GM20000 (cell line): ENCODE results near the gene ARHGAP27.

Source experiments
- DNase-seq: peaks from one replicate; pipeline ENCODE4 v3.0.0; 2012; ENCODE audit warnings: low spot score
- CTCF ChIP-seq: IDR thresholded peaks from 2 replicates; pipeline ENCODE4 v1.5.1; 2012; ENCODE audit warnings: mild to moderate bottlenecking, control low read depth; ENCODE audit errors: extremely low read depth, missing control alignments

ARHGAP27 gene

GRCh38 chr17:45385331-45385997 is 47.2 kb downstream of the ARHGAP27 start:
- peak; percentile 88 for DNase-seq
- peak; percentile 82 for TF ChIP-seq CTCF

- TF ChIP-seq CTCF, result no peak
- DNase-seq, result no peak
These were observed 47.8 kb downstream of the ARHGAP27 start for GRCh38 chr17:45384789-45385262.

GRCh38 chr17:45384047-45384788 is 48.5 kb downstream of the ARHGAP27 start:
- no peak for DNase-seq
- TF ChIP-seq CTCF, result no peak

GRCh38 chr17:45383003-45383402 is 49.7 kb downstream of the ARHGAP27 start:
- no peak for DNase-seq
- no peak for TF ChIP-seq CTCF

- no peak for DNase-seq
- no peak for TF ChIP-seq CTCF
These were observed 50.4 kb downstream of the ARHGAP27 start for GRCh38 chr17:45382226-45382625.

GRCh38 chr17:45380991-45381390 is 51.7 kb downstream of the ARHGAP27 start:
- no peak for TF ChIP-seq CTCF
- DNase-seq, result no peak

GRCh38 chr17:45380046-45380765 is 52.5 kb downstream of the ARHGAP27 start:
- DNase-seq, result no peak
- no peak for TF ChIP-seq CTCF
